Vagina (tissue), 2 donors: Measurements from ENCODE around the gene MLF1.

ENCODE experiments used
- POLR2A ChIP-seq, 2 donors: fragments of 450-650 bp; IDR thresholded peaks; one replicate each; pipeline ENCODE4 v1.6.1; 2017; ENCODE audit warnings: antibody characterized with exemption in 2 of 2, mild to moderate bottlenecking in 2 of 2, moderate library complexity in 2 of 2
- POLR2AphosphoS5 ChIP-seq, 2 donors: sonication (generic); formaldehyde crosslinking; IDR thresholded peaks; one replicate each; pipeline ENCODE4 v1.9.0; 2017; ENCODE audit warnings: antibody characterized with exemption in 2 of 2, mild to moderate bottlenecking in 2 of 2, low read depth in 1 of 2; ENCODE audit not compliant: insufficient read depth in 1 of 2
- TF ChIP-seq, protein P1 (sequence below), 3 experiments: fragments of 450-650 bp in 2 of 3; fragments of 200-600 bp in 1 of 3; sonication (generic) in 1 of 3; IDR thresholded peaks; one replicate each; pipeline ENCODE4 v1.5.1; 2017 to 2019; ENCODE audit warnings: antibody characterized with exemption in 3 of 3, mild to moderate bottlenecking in 2 of 3, moderate library complexity in 2 of 3

DNA sequence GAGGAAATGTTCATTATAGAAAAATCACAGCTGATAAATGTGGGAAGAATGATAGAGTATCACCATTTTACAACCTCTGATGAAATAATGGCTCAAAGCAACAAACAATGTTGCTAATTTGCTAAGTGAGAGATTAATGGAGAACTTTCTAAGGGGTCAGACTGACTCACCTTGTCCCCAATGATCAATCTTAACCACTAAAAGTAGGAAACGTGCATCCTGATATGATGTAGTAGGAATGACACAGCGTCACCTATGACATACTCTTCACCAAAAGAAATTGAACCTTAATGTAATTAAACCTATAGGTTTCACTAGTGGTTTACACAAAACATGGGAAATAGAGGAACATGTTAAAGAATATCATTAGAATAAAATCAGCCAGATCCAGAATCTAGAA, 35.1 kb upstream of the MLF1 start:
- TF ChIP-seq POLR2A (IDR thresholded peaks at IDR 0.05) (no peak), POLR2AphosphoS5 (IDR thresholded peaks at IDR 0.05; ENCODE audit: insufficient read depth in 1 of 2, low read depth in 1 of 2) (no peak)
- TF ChIP-seq, protein P1, sequence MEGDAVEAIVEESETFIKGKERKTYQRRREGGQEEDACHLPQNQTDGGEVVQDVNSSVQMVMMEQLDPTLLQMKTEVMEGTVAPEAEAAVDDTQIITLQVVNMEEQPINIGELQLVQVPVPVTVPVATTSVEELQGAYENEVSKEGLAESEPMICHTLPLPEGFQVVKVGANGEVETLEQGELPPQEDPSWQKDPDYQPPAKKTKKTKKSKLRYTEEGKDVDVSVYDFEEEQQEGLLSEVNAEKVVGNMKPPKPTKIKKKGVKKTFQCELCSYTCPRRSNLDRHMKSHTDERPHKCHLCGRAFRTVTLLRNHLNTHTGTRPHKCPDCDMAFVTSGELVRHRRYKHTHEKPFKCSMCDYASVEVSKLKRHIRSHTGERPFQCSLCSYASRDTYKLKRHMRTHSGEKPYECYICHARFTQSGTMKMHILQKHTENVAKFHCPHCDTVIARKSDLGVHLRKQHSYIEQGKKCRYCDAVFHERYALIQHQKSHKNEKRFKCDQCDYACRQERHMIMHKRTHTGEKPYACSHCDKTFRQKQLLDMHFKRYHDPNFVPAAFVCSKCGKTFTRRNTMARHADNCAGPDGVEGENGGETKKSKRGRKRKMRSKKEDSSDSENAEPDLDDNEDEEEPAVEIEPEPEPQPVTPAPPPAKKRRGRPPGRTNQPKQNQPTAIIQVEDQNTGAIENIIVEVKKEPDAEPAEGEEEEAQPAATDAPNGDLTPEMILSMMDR (IDR thresholded peaks at IDR 0.05): no peak
